Activated T-helper 2 cell treated with anti-CD3 and anti-CD28 coated beads, Interferon-gamma antibody, Interleukin-2, Interleukin-4, amounts not matched to agents 10 μg/mL and 5 μg/mL and 100 μg/mL, durations not matched to agents 14 hours and 24 hours and 36 hours (primary cell): ENCODE measurements around the gene TCF7. TPM values are rescaled to one million over a fixed set of nuclear protein-coding genes. Genes with fewer than 3 reads are reported as not detected.
A peak's percentile ranks its signal among the peaks of the same experiment; 100 is the strongest.

ENCODE experiments used
- DNase-seq: peaks from one replicate; pipeline ENCODE4 v3.0.0; 2021; ENCODE audit warnings: low spot score
- H3K27ac Mint-ChIP-seq: one replicate; pipeline ENCODE4 v1.8.0; 2021; ENCODE audit warnings: mixed read lengths
- H3K27me3 Mint-ChIP-seq: one replicate; pipeline ENCODE4 v1.8.0; 2021; ENCODE audit warnings: low read depth, mixed read lengths
- H3K36me3 Mint-ChIP-seq: one replicate; pipeline ENCODE4 v1.8.0; 2021; ENCODE audit warnings: low read depth, mixed read lengths
- H3K4me1 Mint-ChIP-seq: one replicate; pipeline ENCODE4 v1.8.0; 2021; ENCODE audit warnings: low read depth, mixed read lengths
- H3K4me3 Mint-ChIP-seq: one replicate; pipeline ENCODE4 v1.8.0; 2021; ENCODE audit warnings: low read depth, mild to moderate bottlenecking, moderate library complexity, mixed read lengths
- H3K9me3 Mint-ChIP-seq: one replicate; pipeline ENCODE4 v1.8.0; 2021; ENCODE audit warnings: mixed read lengths
- intact Hi-C: fragments of 100-400 bp; cut with micrococcal nuclease; formaldehyde crosslinking; loops from one replicate; pipeline ENCODE4 v1.15.1; 2023
- total RNA-seq: library from RNA; stranded (reverse); gene quantifications from 2 replicates; pipeline ENCODE4 v1.2.3, GENCODE V29; 2022

The TCF7 gene
- total RNA-seq, 1 donor from 2014 or later: 10.0 TPM

- H3K4me3 Mint-ChIP-seq: peak within 1 kb of the TSS; percentile 97
- peak; percentile 85 for DNase-seq
- H3K36me3 Mint-ChIP-seq: peaks cover 23% of the 10 kb centered on the region
- H3K27ac Mint-ChIP-seq: peak within 1 kb of the TSS; percentile 98
- peaks cover 23% of the 10 kb centered on the region for H3K4me1 Mint-ChIP-seq
- H3K27me3 Mint-ChIP-seq: peaks cover 8% of the 10 kb centered on the region
- no peaks in the 10 kb centered on the region for H3K9me3 Mint-ChIP-seq
- intact Hi-C loops: loop anchor here (1.0 to 10.0 kb wide), 5 partner anchors 50 to 581 kb away; partner anchors contain the start of genes DDX46, JADE2, PPP2CA and UBE2B
Observed at GRCh38 chr5:134176511-134177368, 62.3 kb downstream of the TCF7 start, which contains the start of gene SKP1. SKP1 (minus strand) TSS chr5:134176950; CDS start chr5:134174022, 2,928 bp downstream.

DNA sequence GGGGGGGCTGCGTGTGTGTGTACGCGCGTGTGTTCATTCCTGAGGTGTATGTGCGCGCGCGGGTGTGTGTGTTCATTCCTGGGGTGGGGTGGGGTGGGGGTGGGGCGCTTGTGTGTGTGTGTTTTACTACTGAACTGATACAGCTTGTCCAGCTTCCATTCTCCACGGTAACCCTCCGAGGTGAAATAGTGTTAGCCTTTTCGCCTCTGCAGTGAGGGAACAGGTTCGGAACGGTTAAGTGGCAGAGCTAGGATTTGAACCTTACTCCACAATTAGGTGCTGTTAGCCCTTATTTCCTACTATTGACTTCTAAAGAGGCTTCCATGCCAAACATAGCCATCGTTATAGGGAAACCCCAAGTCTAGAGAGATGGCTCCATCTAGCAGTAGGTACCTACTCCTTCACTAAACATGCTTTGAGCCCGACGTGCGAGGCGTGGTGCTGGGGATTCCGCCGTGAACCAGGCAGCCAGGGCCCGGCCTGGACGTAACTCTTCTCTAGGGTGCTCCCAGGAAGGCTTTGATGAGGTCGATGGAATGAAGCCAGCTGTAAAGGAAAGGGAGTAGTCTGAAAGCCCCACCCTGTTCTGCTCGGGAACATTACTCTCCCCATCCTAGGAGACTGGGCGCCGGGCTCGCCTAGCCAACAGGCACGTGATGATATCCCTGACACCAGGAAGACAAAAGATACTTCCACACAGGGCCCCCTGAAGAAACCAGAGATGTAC is 63.1 kb downstream of the TCF7 start:
- no peaks in the 10 kb centered on the region for H3K9me3 Mint-ChIP-seq
- no peak for DNase-seq
- H3K27me3 Mint-ChIP-seq: peaks cover 8% of the 10 kb centered on the region
- H3K4me1 Mint-ChIP-seq: peaks cover 21% of the 10 kb centered on the region
- H3K4me3 Mint-ChIP-seq: peak overlapping the region; percentile 97
- H3K36me3 Mint-ChIP-seq: peaks cover 15% of the 10 kb centered on the region
- peak overlapping the region; percentile 98 for H3K27ac Mint-ChIP-seq
- intact Hi-C loops: loop anchor here (1.0 to 10.0 kb wide), 5 partner anchors 49 to 580 kb away; partner anchors contain the start of genes DDX46, JADE2, PPP2CA and UBE2B

GRCh38 chr5:134178096-134178419 is 63.6 kb downstream of the TCF7 start:
- no peak for DNase-seq
- H3K4me3 Mint-ChIP-seq: peak overlapping the region; percentile 97
- peaks cover 8% of the 10 kb centered on the region for H3K27me3 Mint-ChIP-seq
- peaks cover 14% of the 10 kb centered on the region for H3K36me3 Mint-ChIP-seq
- H3K27ac Mint-ChIP-seq: no peak overlapping the region
- peaks cover 21% of the 10 kb centered on the region for H3K4me1 Mint-ChIP-seq
- H3K9me3 Mint-ChIP-seq: no peaks in the 10 kb centered on the region
- intact Hi-C loops: loop anchor here (5.0 to 10.0 kb wide), 4 partner anchors 194 to 579 kb away; partner anchors contain the start of genes DDX46, JADE2 and UBE2B

DNA sequence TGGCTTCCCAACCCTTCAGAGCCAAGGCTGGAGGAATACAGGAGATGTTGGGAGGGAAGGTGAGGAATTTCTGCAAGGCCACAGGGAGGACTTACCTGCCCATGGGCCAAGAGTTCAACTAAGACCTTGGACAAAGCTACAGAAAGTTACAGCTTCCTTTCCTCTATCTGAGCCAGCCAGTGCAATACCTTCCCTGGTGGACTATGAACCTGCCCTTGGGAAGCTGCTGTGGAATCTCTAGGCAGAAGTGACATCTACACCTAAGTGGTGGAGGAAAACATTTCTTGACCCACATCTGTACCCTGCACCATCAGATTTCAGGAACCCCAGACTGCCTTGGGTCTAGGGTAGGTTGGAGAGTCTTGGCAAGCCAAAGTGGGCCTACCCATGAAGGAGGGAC is 69.0 kb downstream of the TCF7 start:
- H3K36me3 Mint-ChIP-seq: no peaks in the 10 kb centered on the region
- peaks cover 8% of the 10 kb centered on the region for H3K27me3 Mint-ChIP-seq
- H3K9me3 Mint-ChIP-seq: no peaks in the 10 kb centered on the region
- no peak overlapping the region for H3K27ac Mint-ChIP-seq
- H3K4me1 Mint-ChIP-seq: no peaks in the 10 kb centered on the region
- intact Hi-C loops: no loop called here
- DNase-seq: no peak
- H3K4me3 Mint-ChIP-seq: no peak overlapping the region

GRCh38 chr5:134184155-134185135 is 70.0 kb downstream of the TCF7 start:
- DNase-seq: peak; percentile 66
- H3K27me3 Mint-ChIP-seq: peaks cover 8% of the 10 kb centered on the region
- H3K4me3 Mint-ChIP-seq: no peak overlapping the region
- H3K4me1 Mint-ChIP-seq: no peaks in the 10 kb centered on the region
- no peak overlapping the region for H3K27ac Mint-ChIP-seq
- H3K9me3 Mint-ChIP-seq: no peaks in the 10 kb centered on the region
- intact Hi-C loops: loop anchor here (1.0 kb wide), 1 partner anchor 105 kb away; no protein-coding TSS in a partner anchor
- no peaks in the 10 kb centered on the region for H3K36me3 Mint-ChIP-seq

- intact Hi-C loops: no loop called here
- no peak for DNase-seq
- no peaks in the 10 kb centered on the region for H3K4me1 Mint-ChIP-seq
- no peaks in the 10 kb centered on the region for H3K9me3 Mint-ChIP-seq
- no peaks in the 10 kb centered on the region for H3K27me3 Mint-ChIP-seq
- H3K27ac Mint-ChIP-seq: no peak overlapping the region
- H3K4me3 Mint-ChIP-seq: no peak overlapping the region
- no peaks in the 10 kb centered on the region for H3K36me3 Mint-ChIP-seq
Observed at GRCh38 chr5:134188092-134188491, 73.6 kb downstream of the TCF7 start.

GRCh38 chr5:134189031-134189430 is 74.5 kb downstream of the TCF7 start:
- DNase-seq: no peak
- Mint-ChIP-seq H3K27me3 (no peaks in the 10 kb centered on the region), H3K4me1 (no peaks in the 10 kb centered on the region), H3K9me3 (no peaks in the 10 kb centered on the region), H3K27ac (no peak overlapping the region), H3K4me3 (no peak overlapping the region), H3K36me3 (no peaks in the 10 kb centered on the region)
- intact Hi-C loops: no loop called here

DNA sequence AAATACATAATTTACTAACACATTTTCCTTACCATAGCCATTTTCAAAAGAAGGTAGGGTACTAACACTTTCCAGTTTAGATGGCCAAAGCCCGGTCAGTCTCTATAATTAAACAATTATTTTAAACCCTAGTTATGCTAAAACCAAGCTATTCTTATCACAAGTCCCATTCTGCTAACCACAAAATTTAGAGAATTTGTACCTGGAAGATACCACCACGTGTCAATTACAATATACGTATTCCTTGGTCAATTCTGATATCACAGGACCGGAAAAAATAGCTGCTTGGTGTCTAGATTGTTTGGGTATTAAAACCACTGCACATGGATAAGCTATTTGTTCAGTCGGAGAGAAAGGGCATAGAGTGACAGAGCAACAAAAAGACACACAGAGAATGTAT is 81.2 kb downstream of the TCF7 start:
- intact Hi-C loops: no loop called here
- H3K4me3 Mint-ChIP-seq: no peak overlapping the region
- no peaks in the 10 kb centered on the region for H3K9me3 Mint-ChIP-seq
- H3K27ac Mint-ChIP-seq: no peak overlapping the region
- no peaks in the 10 kb centered on the region for H3K27me3 Mint-ChIP-seq
- peaks cover 3% of the 10 kb centered on the region for H3K4me1 Mint-ChIP-seq
- H3K36me3 Mint-ChIP-seq: peaks cover 49% of the 10 kb centered on the region
- DNase-seq: no peak

Other genes starting within 250 kb of the TCF7 start
- 63.7 and 66.7 TPM in 2 replicates for gene C5orf15, start 146.1 kb upstream of the TCF7 start, total RNA-seq
- 455 and 459 TPM in 2 replicates for gene VDAC1, start 109.7 kb upstream of the TCF7 start, total RNA-seq
- gene SKP1, start 62.3 kb downstream of the TCF7 start, total RNA-seq: 254 and 257 TPM in 2 replicates
- 171 and 179 TPM in 2 replicates for gene PPP2CA, start 111.4 kb downstream of the TCF7 start, total RNA-seq